Spinal cord (tissue), 10 donors: ENCODE results near the gene TMEM179B. TPM values are rescaled to one million over a fixed set of nuclear protein-coding genes. Genes with fewer than 3 reads are reported as not detected.
"Not testable (repeated sequence)": the region's sequence is repeated elsewhere in the genome, so short reads cannot be mapped to it uniquely, and the experiment has no call there.

Source experiments
- DNase-seq, 6 donors: peaks; one replicate each; pipeline versions ENCODE4 v3.0.0 to v3.0.0-alpha.2; 2013 to 2015; ENCODE audit warnings: low spot score in 6 of 6, low read depth in 4 of 6
- H3K27ac ChIP-seq: one replicate; pipeline ENCODE4 v1.5.1; 2013; ENCODE audit warnings: low read depth, low read length, control low read depth
- H3K27me3 ChIP-seq: one replicate; pipeline ENCODE4 v1.6.1; 2013; ENCODE audit warnings: low read length; ENCODE audit not compliant: control insufficient read depth, insufficient read depth
- H3K36me3 ChIP-seq: one replicate; pipeline ENCODE4 v1.6.1; 2013; ENCODE audit warnings: low read length; ENCODE audit not compliant: control insufficient read depth, insufficient read depth
- H3K4me1 ChIP-seq: one replicate; pipeline ENCODE4 v1.6.1; 2013; ENCODE audit warnings: low read length; ENCODE audit not compliant: control insufficient read depth, insufficient read depth
- H3K4me3 ChIP-seq: one replicate; pipeline ENCODE4 v1.5.1; 2013; ENCODE audit warnings: low read depth, low read length, control low read depth
- H3K9me3 ChIP-seq: one replicate; pipeline ENCODE4 v1.6.1; 2013; ENCODE audit warnings: low read length; ENCODE audit not compliant: control insufficient read depth, insufficient read depth
- WGBS: methylation state at CpG from one replicate; pipeline ENCODE4 v1.1.5; 2013; ENCODE audit warnings: missing lambda C conversion rate; ENCODE audit not compliant: insufficient coverage; 5-methylcytosine and 5-hydroxymethylcytosine counted together
- polyA plus RNA-seq, 2 donors: library from polyadenylated mRNA; unstranded; fragments of 120-200 nt; gene quantifications; one replicate each; pipeline ENCODE4 v1.2.1, GENCODE V29; 2013; ENCODE audit not compliant: insufficient read length in 2 of 2
- small RNA-seq: library from RNA; depleted of rRNA; stranded (forward); fragments of <200 nt; gene quantifications from one replicate; pipeline ENCODE3, GENCODE V24; 2014; ENCODE audit warnings: low replicate concordance
- total RNA-seq, 2 donors: library from RNA; depleted of rRNA in 1 of 2; stranded (reverse); fragments of 120-200 nt in 1 of 2; fragments of >200 nt in 1 of 2; gene quantifications; one replicate each; pipeline versions ENCODE4 v1.2.3 to v1.2.4, GENCODE V29; 2013 to 2014
- donor health status: healthy.

Gene TMEM179B
- total and polyA plus RNA-seq, 4 donors, result 22.7 to 57.9 (median 50.6) TPM

GRCh38 chr11:62828130-62828529, 40.9 kb downstream of the TMEM179B start:
- DNase-seq, H3K4me3 ChIP-seq, H3K27me3 ChIP-seq, H3K9me3 ChIP-seq, H3K27ac ChIP-seq: not testable (repeated sequence)
- Histone ChIP-seq H3K4me1 (peaks cover 18% of the 10 kb centered on the region), H3K36me3 (peaks cover 58% of the 10 kb centered on the region)
- 98% methylated on average over 5 of the region's 8 CpGs for WGBS

GRCh38 chr11:62830904-62831519, 43.8 kb downstream of the TMEM179B start:
- DNase-seq, result peak in 1 of 6 donors; percentile 23
- peak overlapping the region; percentile 99 for H3K27ac ChIP-seq
- H3K36me3 ChIP-seq, result peaks cover 56% of the 10 kb centered on the region
- H3K9me3 ChIP-seq, result no peaks in the 10 kb centered on the region
- no peaks in the 10 kb centered on the region for H3K27me3 ChIP-seq
- peaks cover 23% of the 10 kb centered on the region for H3K4me1 ChIP-seq
- 0% methylated on average over 25 of the region's 33 CpGs for WGBS
- H3K4me3 ChIP-seq, result peak overlapping the region; percentile 97

- Histone ChIP-seq H3K27ac (peak within 1 kb of the TSS; percentile 99), H3K4me1 (peaks cover 23% of the 10 kb centered on the region), H3K4me3 (peak within 1 kb of the TSS; percentile 97), H3K36me3 (peaks cover 53% of the 10 kb centered on the region), H3K9me3 (no peaks in the 10 kb centered on the region), H3K27me3 (no peaks in the 10 kb centered on the region)
- under 1% methylated on average over 53 of the region's 65 CpGs for WGBS
- peak; percentile 95 to 100 (median 98) for DNase-seq
Measured at GRCh38 chr11:62831520-62832335, 44.5 kb downstream of the TMEM179B start, which contains the start of gene STX5. TSS of gene STX5 (minus strand) at chr11:62832051. CDS start at chr11:62831243, 808 bp downstream.

GRCh38 chr11:62832336-62833234, 45.4 kb downstream of the TMEM179B start, which contains the start of gene TEX54:
TSS of gene TEX54 (minus strand) at chr11:62832841.
- Histone ChIP-seq H3K4me1 (peaks cover 23% of the 10 kb centered on the region), H3K36me3 (peaks cover 55% of the 10 kb centered on the region), H3K27ac (peak within 1 kb of the TSS; percentile 99), H3K4me3 (peak within 1 kb of the TSS; percentile 97), H3K27me3 (no peaks in the 10 kb centered on the region), H3K9me3 (no peaks in the 10 kb centered on the region)
- peak in 1 of 6 donors; percentile 50 for DNase-seq
- 8% methylated on average over 33 of the region's 40 CpGs for WGBS

GRCh38 chr11:62835336-62835735, 48.1 kb downstream of the TMEM179B start:
- Histone ChIP-seq H3K36me3 (peaks cover 46% of the 10 kb centered on the region), H3K4me1 (peaks cover 29% of the 10 kb centered on the region), H3K27me3 (no peaks in the 10 kb centered on the region), H3K4me3 (no peak overlapping the region), H3K9me3 (no peaks in the 10 kb centered on the region), H3K27ac (no peak overlapping the region)
- WGBS, result 94% methylated on average over 7 of the region's 8 CpGs
- no peak for DNase-seq

- peak within 1 kb of the TSS; percentile 99 for H3K27ac ChIP-seq
- H3K27me3 ChIP-seq, result no peaks in the 10 kb centered on the region
- H3K9me3 ChIP-seq, result no peaks in the 10 kb centered on the region
- under 1% methylated on average over 56 of the region's 62 CpGs for WGBS
- peak within 1 kb of the TSS; percentile 94 for H3K4me3 ChIP-seq
- H3K36me3 ChIP-seq, result peaks cover 27% of the 10 kb centered on the region
- peaks cover 31% of the 10 kb centered on the region for H3K4me1 ChIP-seq
- DNase-seq, result peak; percentile 87 to 98 (median 92)
Measured at GRCh38 chr11:62839050-62839945, 52.1 kb downstream of the TMEM179B start, which contains the start of gene WDR74. TSS of gene WDR74 (minus strand) at chr11:62839590. CDS start at chr11:62839570, 20 bp downstream.

Small RNAs within 50 kb of the gene (small RNA-seq; reads per million reads assigned to genes)
- gene MIR6514, result 0.67 reads per million, percentile 67 among the genes with 10 or more reads in this experiment
- gene RNU6-118P, result not detected

Other genes starting within 250 kb of the TMEM179B start
Only the 30 nearest of the 31 such genes appear.
- gene EEF1G, start 213.5 kb upstream of the TMEM179B start, total RNA-seq, result 1,000 to 10,000 TPM in 1 of 2 donors, 100 to 1,000 TPM in 1; 887 to 2,089 TPM
- 1,000 to 10,000 TPM; 1,849 to 2,100 TPM for gene EEF1G, start 213.5 kb upstream of the TMEM179B start, polyA plus RNA-seq
- gene TUT1, start 195.9 kb upstream of the TMEM179B start, total RNA-seq, result 1 to 10 TPM; 4.3 to 9.0 TPM
- gene TUT1, start 195.9 kb upstream of the TMEM179B start, polyA plus RNA-seq, result 10 to 100 TPM; 18.4 to 22.1 TPM
- 10 to 100 TPM; 72.9 to 88.0 TPM for gene MTA2, start 185.5 kb upstream of the TMEM179B start, total RNA-seq
- 10 to 100 TPM; 82.1 to 91.6 TPM for gene MTA2, start 185.5 kb upstream of the TMEM179B start, polyA plus RNA-seq
- 10 to 100 TPM; 10.5 to 30.2 TPM for gene EML3, start 174.6 kb upstream of the TMEM179B start, total RNA-seq
- gene EML3, start 174.6 kb upstream of the TMEM179B start, polyA plus RNA-seq, result 10 to 100 TPM; 30.3 to 46.3 TPM
- 10 to 100 TPM in 1 of 2 donors, 1 to 10 TPM in 1; 4.8 to 11.9 TPM for gene ROM1, start 174.1 kb upstream of the TMEM179B start, total RNA-seq
- gene ROM1, start 174.1 kb upstream of the TMEM179B start, polyA plus RNA-seq, result 10 to 100 TPM in 1 of 2 donors, 1 to 10 TPM in 1; 8.7 to 11.1 TPM
- 10 to 100 TPM; 26.6 to 40.5 TPM for gene B3GAT3, start 165.4 kb upstream of the TMEM179B start, total RNA-seq
- 10 to 100 TPM; 54.2 to 70.5 TPM for gene B3GAT3, start 165.4 kb upstream of the TMEM179B start, polyA plus RNA-seq
- 100 to 1,000 TPM; 119 to 161 TPM for gene GANAB, start 140.8 kb upstream of the TMEM179B start, total RNA-seq
- 100 to 1,000 TPM; 169 to 195 TPM for gene GANAB, start 140.8 kb upstream of the TMEM179B start, polyA plus RNA-seq
- 10 to 100 TPM; 12.0 to 14.3 TPM for gene INTS5, start 134.1 kb upstream of the TMEM179B start, total RNA-seq
- gene INTS5, start 134.1 kb upstream of the TMEM179B start, polyA plus RNA-seq, result 10 to 100 TPM; 15.5 to 17.9 TPM
- gene C11orf98, start 122.2 kb upstream of the TMEM179B start, total RNA-seq, result 10 to 100 TPM; 21.4 to 66.0 TPM
- gene C11orf98, start 122.2 kb upstream of the TMEM179B start, polyA plus RNA-seq, result 10 to 100 TPM; 61.9 to 63.5 TPM
- 10 to 100 TPM in 1 of 2 donors, 1 to 10 TPM in 1; 6.0 to 13.7 TPM for gene CSKMT, start 122.1 kb upstream of the TMEM179B start, total RNA-seq
- 1 to 10 TPM; 8.1 to 9.6 TPM for gene CSKMT, start 122.1 kb upstream of the TMEM179B start, polyA plus RNA-seq
- 10 to 100 TPM in 1 of 2 donors, 1 to 10 TPM in 1; 5.4 to 15.2 TPM for gene UQCC3, start 115.7 kb upstream of the TMEM179B start, total RNA-seq
- 10 to 100 TPM; 13.7 to 14.3 TPM for gene UQCC3, start 115.7 kb upstream of the TMEM179B start, polyA plus RNA-seq
- 1 to 10 TPM; 2.9 to 6.1 TPM for gene LBHD1, start 115.1 kb upstream of the TMEM179B start, total RNA-seq
- 10 to 100 TPM in 1 of 2 donors, 1 to 10 TPM in 1; 7.5 to 10.2 TPM for gene LBHD1, start 115.1 kb upstream of the TMEM179B start, polyA plus RNA-seq
- gene UBXN1, start 108.3 kb upstream of the TMEM179B start, total RNA-seq, result 10 to 100 TPM; 32.0 to 89.6 TPM
- gene UBXN1, start 108.3 kb upstream of the TMEM179B start, polyA plus RNA-seq, result 100 to 1,000 TPM; 141 to 148 TPM
- 10 to 100 TPM in 1 of 2 donors, 1 to 10 TPM in 1; 3.2 to 15.0 TPM for gene LRRN4CL, start 97.9 kb upstream of the TMEM179B start, total RNA-seq
- gene LRRN4CL, start 97.9 kb upstream of the TMEM179B start, polyA plus RNA-seq, result 1 to 10 TPM in 1 of 2 donors, under 1 TPM in 1; 0.40 to 3.2 TPM
- gene BSCL2, start 80.0 kb upstream of the TMEM179B start, total RNA-seq, result 100 to 1,000 TPM; 147 to 179 TPM
- gene BSCL2, start 80.0 kb upstream of the TMEM179B start, polyA plus RNA-seq, result 100 to 1,000 TPM; 224 to 261 TPM
- gene GNG3, start 79.7 kb upstream of the TMEM179B start, total RNA-seq, result 10 to 100 TPM; 25.6 to 54.8 TPM
- gene GNG3, start 79.7 kb upstream of the TMEM179B start, polyA plus RNA-seq, result 100 to 1,000 TPM; 288 to 295 TPM
- 10 to 100 TPM; 15.3 to 32.6 TPM for gene HNRNPUL2, start 59.9 kb upstream of the TMEM179B start, total RNA-seq
- gene HNRNPUL2, start 59.9 kb upstream of the TMEM179B start, polyA plus RNA-seq, result 10 to 100 TPM; 62.8 to 69.3 TPM
- gene TTC9C, start 58.9 kb upstream of the TMEM179B start, total RNA-seq, result 10 to 100 TPM; 30.7 to 40.9 TPM
- 10 to 100 TPM; 34.8 to 47.5 TPM for gene TTC9C, start 58.9 kb upstream of the TMEM179B start, polyA plus RNA-seq
- 10 to 100 TPM; 11.7 to 15.3 TPM for gene ZBTB3, start 33.2 kb upstream of the TMEM179B start, total RNA-seq
- gene ZBTB3, start 33.2 kb upstream of the TMEM179B start, polyA plus RNA-seq, result 10 to 100 TPM in 1 of 2 donors, 1 to 10 TPM in 1; 6.8 to 11.6 TPM
- 100 to 1,000 TPM in 1 of 2 donors, 10 to 100 TPM in 1; 80.1 to 178 TPM for gene POLR2G, start 25.8 kb upstream of the TMEM179B start, total RNA-seq
- 100 to 1,000 TPM; 145 to 152 TPM for gene POLR2G, start 25.8 kb upstream of the TMEM179B start, polyA plus RNA-seq
- 10 to 100 TPM; 14.4 to 29.5 TPM for gene TAF6L, start 16.0 kb upstream of the TMEM179B start, total RNA-seq
- gene TAF6L, start 16.0 kb upstream of the TMEM179B start, polyA plus RNA-seq, result 10 to 100 TPM; 27.1 to 37.6 TPM
- 10 to 100 TPM; 12.3 to 24.0 TPM for gene TMEM223, start 4.6 kb downstream of the TMEM179B start, total RNA-seq
- 10 to 100 TPM; 23.2 to 25.5 TPM for gene TMEM223, start 4.6 kb downstream of the TMEM179B start, polyA plus RNA-seq
- gene NXF1, start 18.0 kb downstream of the TMEM179B start, total RNA-seq, result 10 to 100 TPM; 32.2 to 46.2 TPM
- 100 to 1,000 TPM in 1 of 2 donors, 10 to 100 TPM in 1; 89.7 to 106 TPM for gene NXF1, start 18.0 kb downstream of the TMEM179B start, polyA plus RNA-seq
- 10 to 100 TPM; 31.1 to 40.8 TPM for gene STX5, start 44.6 kb downstream of the TMEM179B start, total RNA-seq
- gene STX5, start 44.6 kb downstream of the TMEM179B start, polyA plus RNA-seq, result 10 to 100 TPM; 46.0 to 48.5 TPM
- not detected for gene TEX54, start 45.4 kb downstream of the TMEM179B start, total RNA-seq
- gene TEX54, start 45.4 kb downstream of the TMEM179B start, polyA plus RNA-seq, result under 1 TPM in 1 of 2 donors, not detected in 1; 0.57 TPM
- gene WDR74, start 52.2 kb downstream of the TMEM179B start, total RNA-seq, result 10 to 100 TPM; 25.5 to 42.6 TPM
- gene WDR74, start 52.2 kb downstream of the TMEM179B start, polyA plus RNA-seq, result 10 to 100 TPM; 34.4 to 45.5 TPM
- gene SLC3A2, start 93.5 kb downstream of the TMEM179B start, total RNA-seq, result 100 to 1,000 TPM; 170 to 372 TPM
- 100 to 1,000 TPM; 180 to 243 TPM for gene SLC3A2, start 93.5 kb downstream of the TMEM179B start, polyA plus RNA-seq
- 1 to 10 TPM in 1 of 2 donors, under 1 TPM in 1; 0.89 to 4.4 TPM for gene CHRM1, start 134.0 kb downstream of the TMEM179B start, total RNA-seq
- gene CHRM1, start 134.0 kb downstream of the TMEM179B start, polyA plus RNA-seq, result 1 to 10 TPM; 1.2 to 3.1 TPM
- 100 to 1,000 TPM in 1 of 2 donors, 10 to 100 TPM in 1; 25.0 to 340 TPM for gene SLC22A6, start 197.6 kb downstream of the TMEM179B start, total RNA-seq
- gene SLC22A6, start 197.6 kb downstream of the TMEM179B start, polyA plus RNA-seq, result 10 to 100 TPM; 12.2 to 81.1 TPM
- 10 to 100 TPM; 13.3 to 95.5 TPM for gene SLC22A8, start 228.4 kb downstream of the TMEM179B start, total RNA-seq
- gene SLC22A8, start 228.4 kb downstream of the TMEM179B start, polyA plus RNA-seq, result 10 to 100 TPM in 1 of 2 donors, under 1 TPM in 1; 0.46 to 44.7 TPM